Brain microvascular endothelial cell (primary cell): ENCODE measurements around the gene FCHSD2.

Experiments used
- DNase-seq: peaks from one replicate; pipeline ENCODE4 v3.0.0-alpha.2; 2020
- H3K27ac ChIP-seq: fragments of 250-450 bp; sonication (Bioruptor Pico); 2 replicates; pipeline ENCODE4 v1.5.1; 2020; ENCODE audit warnings: mild to moderate bottlenecking, moderate library complexity
- H3K27me3 ChIP-seq: fragments of 250-450 bp; sonication (Bioruptor Pico); replicated peaks from 2 replicates; pipeline ENCODE4 v1.5.1; 2020; ENCODE audit warnings: mild to moderate bottlenecking
- H3K36me3 ChIP-seq: fragments of 250-450 bp; sonication (Bioruptor Pico); replicated peaks from 2 replicates; pipeline ENCODE4 v1.5.1; 2020; ENCODE audit warnings: mild to moderate bottlenecking
- H3K4me3 ChIP-seq: 2 replicates; pipeline ENCODE4 v1.5.1; 2011; ENCODE audit warnings: low read depth, mild to moderate bottlenecking, control low read depth, low read length, moderate library complexity
- CTCF ChIP-seq: IDR thresholded peaks from 2 replicates; pipeline ENCODE4 v1.5.1; 2011; ENCODE audit warnings: low read depth, mild to moderate bottlenecking, moderate library complexity, low read length, control low read depth, inconsistent platforms; ENCODE audit errors: missing control alignments
- in situ Hi-C: cut with HindIII; loops from 2 replicates; pipeline ENCODE4 v1.10.0; 2017; ENCODE audit warnings: low sequenced_read_pairs, low pct_ligation_motif_present

FCHSD2 gene

GRCh38 chr11:73145986-73146575, 4.0 kb upstream of the FCHSD2 start:
- H3K27ac ChIP-seq, result no peak overlapping the region
- in situ Hi-C loops, result no loop called here
- no peaks in the 10 kb centered on the region for H3K36me3 ChIP-seq
- no peak for TF ChIP-seq CTCF
- no peak for DNase-seq
- no peaks in the 10 kb centered on the region for H3K27me3 ChIP-seq
- H3K4me3 ChIP-seq, result no peak overlapping the region

- Histone ChIP-seq H3K27me3 (no peaks in the 10 kb centered on the region), H3K36me3 (no peaks in the 10 kb centered on the region), H3K27ac (no peak overlapping the region), H3K4me3 (peak overlapping the region; percentile 92)
- TF ChIP-seq CTCF, result no peak
- no peak for DNase-seq
- in situ Hi-C loops, result no loop called here
Measured at GRCh38 chr11:73143126-73143838, 1.2 kb upstream of the FCHSD2 start.

GRCh38 chr11:73141309-73142127, 600 bp downstream of the FCHSD2 start:
- no peak for TF ChIP-seq CTCF
- in situ Hi-C loops, result no loop called here
- peak; percentile 52 for DNase-seq
- Histone ChIP-seq H3K27ac (peak overlapping the region; percentile 45), H3K36me3 (no peaks in the 10 kb centered on the region), H3K27me3 (no peaks in the 10 kb centered on the region), H3K4me3 (peak overlapping the region; percentile 92)

GRCh38 chr11:73141031-73141308, 1.1 kb downstream of the FCHSD2 start:
- H3K27ac ChIP-seq, result peak overlapping the region; percentile 32
- H3K36me3 ChIP-seq, result no peaks in the 10 kb centered on the region
- peak overlapping the region; percentile 92 for H3K4me3 ChIP-seq
- no peaks in the 10 kb centered on the region for H3K27me3 ChIP-seq
- no peak for DNase-seq
- in situ Hi-C loops, result no loop called here
- no peak for TF ChIP-seq CTCF

GRCh38 chr11:73140213-73141030, 1.7 kb downstream of the FCHSD2 start:
- in situ Hi-C loops, result no loop called here
- peak; percentile 39 for DNase-seq
- no peak for TF ChIP-seq CTCF
- Histone ChIP-seq H3K4me3 (peak overlapping the region; percentile 92), H3K27me3 (no peaks in the 10 kb centered on the region), H3K36me3 (no peaks in the 10 kb centered on the region), H3K27ac (peak overlapping the region; percentile 32)
